ELF-1 (cell line): ENCODE results near the gene C20orf144.

Source experiments
- DNase-seq: peaks from one replicate; pipeline ENCODE4 v3.0.0-alpha.2; 2016; ENCODE audit warnings: low read depth, low spot score

The C20orf144 gene

GRCh38 chr20:33649201-33649681 is 12.9 kb upstream of the C20orf144 start:
- DNase-seq = no peak

- no peak for DNase-seq
Observed at GRCh38 chr20:33650111-33650752, 11.9 kb upstream of the C20orf144 start.

GRCh38 chr20:33650753-33651561 is 11.2 kb upstream of the C20orf144 start:
- DNase-seq = peak; percentile 36

GRCh38 chr20:33651562-33652048 is 10.5 kb upstream of the C20orf144 start:
- no peak for DNase-seq

- DNase-seq = peak; percentile 87
Observed at GRCh38 chr20:33653218-33653899, 8.8 kb upstream of the C20orf144 start.

- no peak for DNase-seq
Observed at GRCh38 chr20:33653900-33654596, 8.1 kb upstream of the C20orf144 start.

GRCh38 chr20:33654680-33655161 is 7.4 kb upstream of the C20orf144 start:
- no peak for DNase-seq

GRCh38 chr20:33655164-33655563 is 7.0 kb upstream of the C20orf144 start:
- no peak for DNase-seq

GRCh38 chr20:33656010-33656782 is 5.9 kb upstream of the C20orf144 start:
- DNase-seq = no peak

GRCh38 chr20:33656783-33657703 is 5.1 kb upstream of the C20orf144 start:
- DNase-seq = no peak

- DNase-seq = no peak
Observed at GRCh38 chr20:33657704-33658095, 4.4 kb upstream of the C20orf144 start.

GRCh38 chr20:33658510-33658909 is 3.6 kb upstream of the C20orf144 start:
- DNase-seq = no peak

GRCh38 chr20:33658929-33659328 is 3.2 kb upstream of the C20orf144 start:
- DNase-seq = no peak

- no peak for DNase-seq
Observed at GRCh38 chr20:33659341-33660034, 2.6 kb upstream of the C20orf144 start.

- DNase-seq = no peak
Observed at GRCh38 chr20:33660035-33660684, 2.0 kb upstream of the C20orf144 start.

GRCh38 chr20:33660685-33661058 is 1.5 kb upstream of the C20orf144 start:
- DNase-seq = no peak

- DNase-seq = peak; percentile 79
Observed at GRCh38 chr20:33663161-33664084, 1.3 kb downstream of the C20orf144 start.
